NCI-H128 (cell line): ENCODE measurements around the gene URB2.
"Not testable (repeated sequence)": the region's sequence is repeated elsewhere in the genome, so short reads cannot be mapped to it uniquely, and the experiment has no call there.

Experiments used
- DNase-seq: peaks from one replicate; lab custom pipeline; 2025; ENCODE audit not compliant: unreplicated experiment; lab: John Stamatoyannopoulos, UW

The URB2 gene

DNA sequence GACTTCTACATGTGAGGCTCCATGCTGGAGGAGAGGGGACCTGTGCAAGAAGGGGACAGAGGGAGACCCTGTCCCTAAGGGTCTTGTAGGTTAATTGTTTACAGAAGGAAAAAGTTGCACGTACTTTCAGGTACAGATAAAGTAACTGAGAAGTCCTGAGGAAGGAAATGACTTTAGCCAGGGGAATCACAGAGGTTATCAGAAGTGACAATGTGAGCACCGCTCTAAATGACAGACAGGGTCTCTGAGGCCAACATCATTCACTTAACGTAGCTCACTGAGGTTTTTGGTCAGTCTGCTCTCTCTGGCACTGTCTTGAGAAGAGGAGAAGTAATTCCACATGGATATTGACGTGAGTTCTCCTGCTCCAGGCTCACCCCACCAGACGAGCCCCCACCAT is 12.1 kb upstream of the URB2 start:
- DNase-seq: no peak

DNA sequence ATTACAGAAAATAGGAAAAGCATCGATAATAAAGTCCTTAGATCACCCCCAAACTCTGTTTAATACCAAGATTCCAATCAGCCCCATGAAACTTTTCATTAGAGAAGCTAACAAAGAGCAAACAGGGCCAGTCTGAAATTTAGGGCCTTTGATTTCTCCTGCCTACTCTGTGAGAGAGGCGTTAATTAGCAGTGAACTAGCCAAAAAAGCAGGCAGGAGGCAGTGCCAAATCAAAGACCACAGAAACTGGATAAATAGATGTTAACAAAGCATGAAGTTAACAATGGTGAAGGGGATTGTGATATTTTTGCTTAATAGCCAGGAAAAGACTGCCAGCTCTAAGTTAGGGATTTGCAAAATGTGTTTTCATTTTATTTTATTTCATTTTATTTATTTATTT is 11.3 kb upstream of the URB2 start:
- DNase-seq: no peak

GRCh38 chr1:229617351-229618100 is 8.5 kb upstream of the URB2 start:
- DNase-seq: no peak

DNA sequence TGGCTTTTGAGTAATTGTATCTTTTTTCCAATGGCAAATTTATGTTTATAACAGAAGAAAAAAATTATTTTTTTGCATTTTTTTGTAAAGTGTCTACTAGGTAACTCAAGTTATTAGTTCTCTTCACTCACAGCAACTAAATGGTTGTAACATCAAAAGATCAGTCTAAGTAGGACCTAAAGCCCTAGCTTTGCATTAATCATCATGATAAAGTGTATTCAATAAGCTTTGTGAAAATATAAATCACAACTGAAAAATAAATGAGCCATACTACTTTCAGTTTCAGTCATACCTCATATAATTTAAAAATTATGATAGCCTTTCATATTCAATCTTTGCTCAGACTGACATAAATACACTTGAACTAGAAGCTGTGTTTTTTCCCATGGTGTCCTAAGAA is 7.0 kb upstream of the URB2 start:
- no peak for DNase-seq

DNA sequence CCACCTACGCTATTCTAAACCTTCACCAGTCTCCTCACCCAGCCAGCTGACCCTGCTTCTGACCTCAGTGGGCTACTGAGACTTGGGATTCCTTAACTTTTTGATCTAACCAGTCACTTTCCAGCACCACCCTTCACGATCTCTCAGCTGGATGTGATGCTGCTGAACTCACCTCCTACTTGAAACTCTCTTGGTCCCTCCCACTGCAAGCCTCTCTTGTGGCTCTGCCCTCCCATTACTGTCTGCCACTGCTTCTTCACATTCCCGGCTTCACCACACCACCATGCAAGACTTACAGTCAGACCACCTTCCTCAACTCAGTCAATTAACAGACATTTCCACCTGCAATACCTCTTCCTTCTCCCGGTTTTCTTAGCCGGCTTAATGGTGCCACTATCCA is 6.4 kb upstream of the URB2 start:
- DNase-seq: no peak

DNA sequence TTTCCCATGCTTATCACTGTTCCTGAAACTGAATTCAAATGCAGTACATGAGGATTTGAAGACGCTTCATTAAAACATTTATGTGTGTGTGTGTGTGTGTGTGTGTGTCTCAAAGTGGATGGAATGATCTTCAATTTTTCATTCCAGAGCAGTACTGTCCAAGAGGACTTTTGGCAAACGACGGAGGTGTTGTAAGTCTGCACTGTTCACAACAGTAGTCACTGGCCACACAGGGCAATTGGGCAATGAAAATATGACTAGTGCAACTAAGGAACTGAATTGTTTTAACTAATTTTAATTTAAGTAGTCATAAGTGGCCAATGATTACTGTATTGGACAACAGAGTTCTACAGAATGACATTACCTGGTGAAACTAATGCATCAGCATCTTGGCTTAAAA is 5.2 kb upstream of the URB2 start:
- DNase-seq: no peak

GRCh38 chr1:229621663-229622062 is 4.4 kb upstream of the URB2 start:
- no peak for DNase-seq

GRCh38 chr1:229622641-229623120 is 3.4 kb upstream of the URB2 start:
- DNase-seq: not testable (repeated sequence)

DNA sequence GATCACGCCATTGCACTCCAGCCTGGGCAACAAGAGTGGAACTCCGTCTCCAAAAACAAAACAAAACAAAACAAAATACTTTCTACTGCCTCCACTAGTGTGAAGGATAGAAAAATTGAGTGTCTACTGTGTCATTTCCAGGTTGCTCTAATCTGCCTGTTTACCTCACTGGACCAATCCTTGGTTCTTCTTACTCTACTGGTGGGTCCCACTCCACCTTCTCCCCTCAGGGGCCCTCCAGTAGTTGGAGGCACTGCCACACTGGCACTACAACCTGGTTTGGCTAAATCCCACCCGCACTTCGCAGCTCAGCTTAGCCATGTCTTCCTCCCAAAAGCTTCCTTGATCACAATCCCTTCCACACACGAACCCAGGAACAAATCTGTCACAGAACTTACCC is 2.8 kb upstream of the URB2 start:
- DNase-seq: no peak

DNA sequence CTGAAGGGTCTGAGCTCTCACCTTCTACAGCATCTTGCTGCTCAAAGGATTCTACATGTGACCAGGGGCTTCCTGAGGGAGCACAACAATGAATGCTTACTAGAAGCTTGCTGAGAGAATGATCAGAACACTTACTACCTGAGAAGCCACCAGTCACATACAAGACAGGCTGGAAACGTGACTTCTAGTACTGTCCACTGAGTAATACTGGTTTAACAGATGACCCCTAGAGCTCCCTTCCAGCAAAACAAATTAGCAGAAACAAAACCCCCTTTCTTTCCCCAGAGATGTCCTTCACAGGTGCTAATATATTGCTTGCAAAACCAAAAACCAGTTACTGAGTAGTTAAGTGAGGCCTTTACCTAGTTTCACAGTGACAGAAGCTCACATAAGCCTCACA is 2.2 kb upstream of the URB2 start:
- DNase-seq: no peak

GRCh38 chr1:229624521-229625070 is 1.5 kb upstream of the URB2 start:
- DNase-seq: no peak

GRCh38 chr1:229625071-229625914 is 754 bp upstream of the URB2 start:
- DNase-seq: peak; percentile 28

DNA sequence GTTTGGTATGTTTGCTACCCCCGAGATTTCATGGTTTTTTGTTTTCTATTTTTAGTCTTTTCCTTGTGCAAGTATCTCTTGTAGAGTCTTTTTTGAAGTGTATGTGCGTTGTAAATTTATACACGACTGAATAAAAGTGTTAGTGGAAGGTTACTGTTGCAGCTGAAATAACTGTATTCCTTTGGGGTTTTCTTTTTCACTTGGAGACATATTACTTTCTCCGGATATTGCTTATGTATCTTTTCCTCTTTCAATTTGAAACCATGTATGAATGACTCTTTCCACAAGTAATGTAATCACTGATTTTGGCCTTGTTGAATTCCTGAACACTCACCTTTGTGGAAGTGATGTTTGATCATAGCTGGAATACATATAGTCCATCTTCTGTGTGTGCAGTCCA is 956 bp downstream of the URB2 start:
- DNase-seq: no peak

- no peak for DNase-seq
Measured at GRCh38 chr1:229629261-229629660, 3.2 kb downstream of the URB2 start.

- no peak for DNase-seq
Measured at GRCh38 chr1:229631148-229631547, 5.1 kb downstream of the URB2 start.

DNA sequence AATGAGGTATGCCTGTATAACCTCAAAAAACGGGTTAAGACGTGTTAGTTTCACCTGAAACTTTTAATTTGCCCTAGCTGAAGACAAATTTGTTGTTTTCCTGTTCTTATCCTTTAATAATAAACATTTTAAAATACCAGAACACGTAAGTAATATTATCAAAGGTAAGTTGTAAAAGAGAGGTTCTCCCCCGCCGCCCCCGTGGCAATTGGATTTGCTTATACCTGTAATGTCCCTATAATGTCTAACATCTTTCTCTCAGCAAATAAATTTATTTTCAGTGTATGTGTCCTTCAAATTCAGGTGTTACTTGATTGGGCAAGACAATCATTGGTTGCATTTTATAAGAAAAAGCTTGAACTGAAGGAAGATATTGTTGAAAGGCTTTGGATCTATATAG is 5.9 kb downstream of the URB2 start:
- no peak for DNase-seq

GRCh38 chr1:229636042-229636441 is 10.0 kb downstream of the URB2 start:
- no peak for DNase-seq

DNA sequence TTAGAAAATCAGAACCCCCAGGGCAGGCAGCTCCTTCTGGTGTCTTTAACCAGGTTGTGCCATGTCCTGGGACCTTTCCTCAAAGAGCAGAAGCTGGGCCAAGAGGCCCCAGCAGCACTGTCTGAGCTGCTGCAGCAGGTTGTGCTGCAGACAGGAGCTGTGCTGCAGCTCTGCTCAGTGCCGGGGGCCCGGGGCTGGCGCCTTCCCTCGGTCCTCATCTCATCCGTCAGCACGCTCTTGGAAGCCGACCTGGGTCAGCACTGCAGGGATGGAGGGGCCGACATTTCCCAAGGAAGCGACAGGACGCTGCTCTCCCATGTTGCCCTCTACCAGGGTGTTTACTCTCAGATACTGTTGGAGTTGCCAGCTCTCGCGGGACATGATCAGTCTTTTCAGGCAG is 11.7 kb downstream of the URB2 start:
- DNase-seq: no peak

GRCh38 chr1:229640455-229640854 is 14.4 kb downstream of the URB2 start:
- no peak for DNase-seq

- DNase-seq: no peak
Measured at GRCh38 chr1:229641306-229641705, 15.3 kb downstream of the URB2 start.

GRCh38 chr1:229642376-229642775 is 16.3 kb downstream of the URB2 start:
- no peak for DNase-seq

DNA sequence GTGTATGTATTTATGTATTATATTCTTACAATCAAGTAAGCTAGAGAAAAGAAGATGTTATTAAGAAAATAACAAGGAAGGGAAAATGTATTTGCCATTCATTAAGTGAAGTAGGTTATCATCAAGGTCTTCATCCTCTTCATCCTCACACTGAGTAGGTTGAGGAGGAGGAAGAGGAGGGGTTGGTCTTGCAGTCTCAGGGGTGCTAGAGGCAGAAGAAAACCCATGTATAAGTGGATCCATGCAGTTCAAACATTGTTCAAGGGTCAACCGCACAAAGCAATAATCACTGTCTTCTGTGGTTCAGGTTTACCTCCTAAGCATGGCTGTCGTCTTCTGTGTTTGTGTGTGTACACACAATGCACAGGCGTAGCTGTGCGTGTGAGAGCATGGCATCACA is 16.9 kb downstream of the URB2 start:
- no peak for DNase-seq
